ENCODE results near the gene EMC8. TPM values are rescaled to one million over a fixed set of nuclear protein-coding genes. Genes with fewer than 3 reads are reported as not detected.

The EMC8 gene
- total and polyA plus RNA-seq, 2 of the 8 experiments (the other 6 are each of a cell fraction or from before 2014, with no cell fraction given): 52.2 to 69.7 TPM

DNA sequence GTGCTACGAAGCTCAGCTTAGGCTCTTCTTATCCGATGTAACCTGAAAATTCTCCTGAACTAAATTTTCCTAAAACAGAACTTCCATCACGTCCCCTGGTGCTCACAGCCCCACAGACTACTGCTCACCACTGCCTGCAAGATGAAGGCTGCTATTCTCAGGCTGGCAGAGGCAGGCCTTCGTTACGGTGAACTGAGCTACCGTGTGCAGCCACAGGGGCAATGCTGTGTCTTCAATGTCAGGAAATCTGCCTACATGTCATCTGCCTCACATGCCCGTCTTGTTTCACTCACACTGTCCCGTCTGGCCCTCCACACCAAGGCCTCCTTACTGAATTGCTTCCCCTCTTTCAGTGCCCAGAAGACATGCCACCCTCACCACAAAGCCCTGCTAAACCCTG lies 15.9 kb downstream of the EMC8 start:
- H4K91ac ChIP-seq (replicated peaks; ENCODE audit: insufficient read length, low read length): no peak overlapping the region
- WGBS, 2 experiments (ENCODE audit: extremely low coverage in 1 of 2, insufficient coverage in 1 of 2, insufficient read length in 1 of 2, insufficient replicate concordance in 2 of 2, low coverage in 1 of 2, low lambda C conversion rate in 2 of 2, missing lambda C conversion rate in 1 of 2): 89% methylated on average over 8 of the region's 8 CpGs; no CpG with 5 or more reads in 1 of the 2 experiments
- no peak overlapping the region for H3K23ac ChIP-seq (ENCODE audit: insufficient read length)
- no peak overlapping the region for H3K56ac ChIP-seq (replicated peaks; ENCODE audit: insufficient read length, low read depth, low read length)
- H2AFZ ChIP-seq (ENCODE audit: low read length): no peak overlapping the region
- H3K23me2 ChIP-seq (ENCODE audit: low read depth, low read length): no peaks in the 10 kb centered on the region
- no peak overlapping the region for H2BK5ac ChIP-seq (ENCODE audit: low read depth, low read length)
- ChIA-PET POLR2A (ENCODE audit: partially characterized antibody) (interaction anchor here (0.8 to 1.3 kb wide), 2 partner anchors 9 to 10 kb away, joined by 4 to 6 read pairs; no protein-coding TSS in a partner anchor), CTCF (ENCODE audit: partially characterized antibody) (interaction anchor here (0.7 to 1.2 kb wide), 3 partner anchors 36 to 54 kb away, joined by 3 read pairs; no protein-coding TSS in a partner anchor)
- H2BK12ac ChIP-seq (ENCODE audit: low read depth, low read length): no peak overlapping the region
- no peak overlapping the region for H3K4ac ChIP-seq (replicated peaks; ENCODE audit: insufficient read length, low read depth, low read length)
- DNase-seq (ENCODE audit: low read depth in 1 of 2, low spot score in 2 of 2): no peak
- no peak overlapping the region for H4K5ac ChIP-seq (ENCODE audit: insufficient read length, low read depth, low read length)
- H4K20me1 ChIP-seq (replicated peaks in 1 of 2; ENCODE audit: control insufficient read depth in 1 of 2, insufficient read depth in 2 of 2, low read length in 2 of 2): peaks cover 10 to 13% of the 10 kb centered on the region in 2 experiments
- H3K4me3 ChIP-seq (ENCODE audit: extremely low read depth in 1 of 4, insufficient read depth in 2 of 4, low read depth in 3 of 4, low read length in 4 of 4): no peak overlapping the region
- no peaks in the 10 kb centered on the region for H3K9me3 ChIP-seq (ENCODE audit: insufficient read depth in 2 of 2, low read depth in 1 of 2, low read length in 1 of 2)
- no peak for TF ChIP-seq SRF (IDR thresholded peaks at IDR 0.05; ENCODE audit: low read depth, low read length)
- no peak for TF ChIP-seq JUND (IDR thresholded peaks at IDR 0.05; ENCODE audit: low read length)
- no peak for TF ChIP-seq SUZ12 (IDR thresholded peaks at IDR 0.05; ENCODE audit: low read length)
- TF ChIP-seq BACH1 (IDR thresholded peaks at IDR 0.05; ENCODE audit: low read length): no peak
- no peak for TF ChIP-seq CEBPB (IDR thresholded peaks at IDR 0.05; ENCODE audit: low read depth, low read length)
- no peak for TF ChIP-seq CREB1 (IDR thresholded peaks at IDR 0.05)
- no peak for TF ChIP-seq PHF8 (conservative IDR thresholded peaks at IDR 0.05; ENCODE audit: low read depth, low read length)
- TF ChIP-seq FOSL1 (IDR thresholded peaks at IDR 0.05; ENCODE audit: insufficient read depth, low read depth, low read length): no peak
- TF ChIP-seq RXRA (IDR thresholded peaks at IDR 0.05; ENCODE audit: insufficient read depth, low read depth, low read length): no peak
- no peak for TF ChIP-seq YY1 (IDR thresholded peaks at IDR 0.05; ENCODE audit: low read depth, low read length)
- TF ChIP-seq CBX5 (IDR thresholded peaks at IDR 0.05; ENCODE audit: low read depth, low read length): no peak
- TF ChIP-seq TAF7 (optimal IDR thresholded peaks at IDR 0.05; ENCODE audit: borderline replicate concordance, low read depth, low read length): no peak
- TF ChIP-seq ZNF274 (IDR thresholded peaks at IDR 0.05; ENCODE audit: borderline replicate concordance, extremely low read depth, low read length): no peak
- TF ChIP-seq POU5F1 (IDR thresholded peaks at IDR 0.05; ENCODE audit: low read depth, low read length): no peak
- no peak for FAIRE-seq
- H4K8ac ChIP-seq (ENCODE audit: extremely low read depth, insufficient read depth, low read length): no peak overlapping the region; the same call in 1 of the 2 replicates
- no peak overlapping the region for H2AK5ac ChIP-seq (ENCODE audit: low read depth, low read length)
- no peak overlapping the region for H2BK15ac ChIP-seq (ENCODE audit: low read length)
- H2BK20ac ChIP-seq (ENCODE audit: low read length): no peak overlapping the region
- no peak overlapping the region for H3K9ac ChIP-seq (replicated peaks in 1 of 4; ENCODE audit: extremely low read depth in 1 of 4, low read depth in 3 of 4, low read length in 3 of 4)
- no peaks in the 10 kb centered on the region for H3K4me1 ChIP-seq (replicated peaks in 1 of 4; ENCODE audit: control insufficient read depth in 3 of 4, insufficient read depth in 4 of 4, low read length in 3 of 4)
- no peak overlapping the region for H3K14ac ChIP-seq (ENCODE audit: insufficient read length)
- no peaks in the 10 kb centered on the region for H3K27me3 ChIP-seq (replicated peaks in 1 of 4; ENCODE audit: control insufficient read depth in 3 of 4, extremely low read depth in 1 of 4, insufficient read depth in 3 of 4, low read length in 3 of 4)
- no peak overlapping the region for H2BK120ac ChIP-seq (replicated peaks; ENCODE audit: low read depth, low read length)
- no peak overlapping the region for H3K27ac ChIP-seq (ENCODE audit: low read depth, low read length)
- H3K36me3 ChIP-seq (ENCODE audit: control insufficient read depth in 2 of 4, insufficient read depth in 4 of 4, low read length in 3 of 4): peaks cover 17 to 50% (median 37%) of the 10 kb centered on the region in 4 experiments
- H3K79me2 ChIP-seq (ENCODE audit: control insufficient read depth in 1 of 2, insufficient read depth in 2 of 2, low read length in 2 of 2): peaks cover 0 to 15% of the 10 kb centered on the region in 2 experiments; a peak in 1 of 4 replicates
- no peak overlapping the region for H3K18ac ChIP-seq (ENCODE audit: extremely low read depth, low read length)
- H3K79me1 ChIP-seq (ENCODE audit: low read depth, low read length): peaks cover 7% of the 10 kb centered on the region
- H3K4me2 ChIP-seq (ENCODE audit: insufficient read depth in 1 of 2, low read depth in 2 of 2, low read length in 2 of 2): no peak overlapping the region

Data from H1 (cell line).